GM10248 (cell line): ENCODE measurements around the gene BIRC7.
"Not testable (repeated sequence)": the region's sequence is repeated elsewhere in the genome, so short reads cannot be mapped to it uniquely, and the experiment has no call there.

Experiments
- CTCF ChIA-PET: fragments of 300-600 bp; sonication (Branson Sonifier 250); formaldehyde crosslinking; extraction: SDS; loops from one replicate; lab custom pipeline; 2021; ENCODE audit warnings: antibody characterized with exemption; lab: Yijun Ruan, JAX
- POLR2A ChIA-PET: fragments of 350-650 bp; sonication (Branson Sonifier 250); formaldehyde crosslinking; extraction: SDS; loops from one replicate; lab custom pipeline; 2020; ENCODE audit warnings: antibody characterized with exemption; lab: Yijun Ruan, JAX
- DNase-seq: peaks from one replicate; pipeline ENCODE4 v3.0.0; 2012; ENCODE audit errors: extremely low spot score
- CTCF ChIP-seq: IDR thresholded peaks from 2 replicates; pipeline ENCODE4 v1.5.1; 2012; ENCODE audit warnings: mild to moderate bottlenecking, low read depth; ENCODE audit errors: extremely low read depth, missing control alignments, control extremely low read depth

Gene BIRC7

GRCh38 chr20:63248835-63249591, 13.3 kb downstream of the BIRC7 start:
- no peak for TF ChIP-seq CTCF
- POLR2A ChIA-PET, result no interaction called here
- DNase-seq, result no peak
- CTCF ChIA-PET, result interaction anchor here (1.9 kb wide), 1 partner anchor 25 kb away, joined by 11 read pairs; no protein-coding TSS in a partner anchor

GRCh38 chr20:63249891-63250290, 14.2 kb downstream of the BIRC7 start:
- ChIA-PET POLR2A (no interaction called here), CTCF (no interaction called here)
- no peak for TF ChIP-seq CTCF
- no peak for DNase-seq

GRCh38 chr20:63251350-63251749, 15.6 kb downstream of the BIRC7 start:
- CTCF ChIA-PET, result interaction anchor here (2.3 to 3.6 kb wide), 2 partner anchors 21 to 28 kb away, joined by 5 to 19 read pairs; partner anchors contain the start of gene ARFGAP1
- POLR2A ChIA-PET, DNase-seq: not testable (repeated sequence)
- peak; percentile 28 for TF ChIP-seq CTCF

- TF ChIP-seq CTCF, result no peak
- CTCF ChIA-PET, result interaction anchor here (1.5 to 3.6 kb wide), 3 partner anchors 18 to 29 kb away, joined by 4 to 19 read pairs (median 5); partner anchors contain the start of gene ARFGAP1
Observed at GRCh38 chr20:63252284-63252711, 16.6 kb downstream of the BIRC7 start.

GRCh38 chr20:63253065-63253437, 17.3 kb downstream of the BIRC7 start:
- TF ChIP-seq CTCF, result no peak
- CTCF ChIA-PET, result interaction anchor here (1.5 to 3.6 kb wide), 3 partner anchors 17 to 30 kb away, joined by 4 to 19 read pairs (median 5); partner anchors contain the start of gene ARFGAP1

More at GRCh38 chr20:63252284-63252711, 16.6 kb downstream of the BIRC7 start:
- POLR2A ChIA-PET, result no interaction called here
- no peak for DNase-seq

GRCh38 chr20:63253438-63254231, 17.9 kb downstream of the BIRC7 start:
- DNase-seq, result no peak
- POLR2A ChIA-PET, result no interaction called here
- TF ChIP-seq CTCF, result no peak
- CTCF ChIA-PET, result interaction anchor here (1.2 to 3.6 kb wide), 5 partner anchors 8 to 38 kb away, joined by 3 to 19 read pairs (median 4); no protein-coding TSS in a partner anchor

More at GRCh38 chr20:63253065-63253437, 17.3 kb downstream of the BIRC7 start:
- POLR2A ChIA-PET, result no interaction called here
- DNase-seq, result no peak
